H1 (cell line): ENCODE measurements around the gene BAX. TPM values are rescaled to one million over a fixed set of nuclear protein-coding genes. Genes with fewer than 3 reads are reported as not detected.

Experiments used
- CTCF ChIA-PET: fragments of 300-600 bp; sonication (Branson Sonifier 250); formaldehyde crosslinking; loops from one replicate; lab custom pipeline; 2021; ENCODE audit not compliant: partially characterized antibody; lab: Charles Lee
- POLR2A ChIA-PET: fragments of 300-600 bp; sonication (Branson Sonifier 250); formaldehyde crosslinking; loops from one replicate; lab custom pipeline; 2021; ENCODE audit warnings: inconsistent platforms; ENCODE audit not compliant: partially characterized antibody; lab: Charles Lee
- DNase-seq, 2 experiments: peaks; one replicate each; pipeline versions ENCODE4 v3.0.0 to v3.0.0-alpha.2; 2010 to 2022; ENCODE audit warnings: low spot score in 2 of 2, low read depth in 1 of 2, mixed read lengths in 1 of 2
- FAIRE-seq: peaks from 2 replicates; lab custom pipeline; 2011; peaks lifted over from hg19 to GRCh38; lab: Jason Lieb, UNC
- H2AFZ ChIP-seq: 2 replicates; pipeline ENCODE4 v1.8.1; 2012; ENCODE audit warnings: low read length, inconsistent platforms
- H2AK5ac ChIP-seq: 2 replicates; pipeline ENCODE4 v1.6.1; 2013; ENCODE audit warnings: low read depth, low read length
- H2BK120ac ChIP-seq: replicated peaks from 2 replicates; pipeline ENCODE3; 2013; ENCODE audit warnings: low read depth, low read length, inconsistent platforms
- H2BK12ac ChIP-seq: 2 replicates; pipeline ENCODE4 v1.6.1; 2013; ENCODE audit warnings: low read depth, low read length
- H2BK15ac ChIP-seq: 2 replicates; pipeline ENCODE4 v1.6.1; 2013; ENCODE audit warnings: low read length
- H2BK20ac ChIP-seq: 2 replicates; pipeline ENCODE4 v1.6.1; 2013; ENCODE audit warnings: low read length
- H2BK5ac ChIP-seq: 2 replicates; pipeline ENCODE4 v1.6.1; 2013; ENCODE audit warnings: low read depth, low read length
- H3K14ac ChIP-seq: 2 replicates; pipeline ENCODE4 v1.6.1; 2013; ENCODE audit warnings: inconsistent platforms; ENCODE audit not compliant: insufficient read length
- H3K18ac ChIP-seq: 2 replicates; pipeline ENCODE4 v1.6.1; 2013; ENCODE audit warnings: low read length; ENCODE audit errors: extremely low read depth
- H3K23ac ChIP-seq: 2 replicates; pipeline ENCODE4 v1.6.1; 2013; ENCODE audit warnings: inconsistent platforms; ENCODE audit not compliant: insufficient read length
- H3K23me2 ChIP-seq: 2 replicates; pipeline ENCODE4 v1.6.1; 2013; ENCODE audit warnings: low read depth, low read length
- H3K27ac ChIP-seq: 2 replicates; pipeline ENCODE4 v1.6.1; 2011; ENCODE audit warnings: low read depth, low read length, inconsistent platforms
- H3K27me3 ChIP-seq, 4 experiments: replicated peaks in 1 of 4; 1 replicate in 1 of 4; 2 replicates in 3 of 4; pipeline versions ENCODE4 v1.6.1 to v1.8.1; 2011 to 2013; ENCODE audit warnings: low read length in 3 of 4, mild to moderate bottlenecking in 3 of 4, inconsistent platforms in 2 of 4, mixed read lengths in 2 of 4, moderate library complexity in 1 of 4; ENCODE audit not compliant: control insufficient read depth in 3 of 4, insufficient read depth in 3 of 4; ENCODE audit errors: extremely low read depth in 1 of 4
- H3K36me3 ChIP-seq, 4 experiments: 2 replicates each; pipeline versions ENCODE4 v1.6.1 to v1.8.1; 2011 to 2013; ENCODE audit warnings: mild to moderate bottlenecking in 4 of 4, low read length in 3 of 4, moderate library complexity in 2 of 4, control low read depth in 1 of 4, inconsistent platforms in 1 of 4; ENCODE audit not compliant: insufficient read depth in 4 of 4, control insufficient read depth in 2 of 4
- H3K4ac ChIP-seq: replicated peaks from 2 replicates; pipeline ENCODE3; 2013; ENCODE audit warnings: low read length, low read depth, mixed read lengths, inconsistent platforms; ENCODE audit not compliant: insufficient read length
- H3K4me1 ChIP-seq, 4 experiments: replicated peaks in 1 of 4; 1 replicate in 1 of 4; 2 replicates in 3 of 4; pipeline versions ENCODE4 v1.6.1 to v1.8.1; 2011 to 2013; ENCODE audit warnings: low read length in 3 of 4, inconsistent platforms in 2 of 4, mixed read lengths in 1 of 4; ENCODE audit not compliant: insufficient read depth in 4 of 4, control insufficient read depth in 3 of 4
- H3K4me2 ChIP-seq, 2 experiments: 2 replicates each; pipeline versions ENCODE4 v1.6.1 to v1.8.1; 2011 to 2013; ENCODE audit warnings: low read depth in 2 of 2, low read length in 2 of 2, control low read depth in 1 of 2, inconsistent platforms in 1 of 2, mild to moderate bottlenecking in 1 of 2; ENCODE audit not compliant: insufficient read depth in 1 of 2
- H3K4me3 ChIP-seq, 4 experiments: fragments of 200-600, 300-600 bp in 1 of 4; sonication (generic), shearing (Covaris generic), sonication (Bioruptor Twin) in 1 of 4; 2 replicates each; pipeline versions ENCODE4 v1.5.1 to v1.8.1; 2011 to 2016; ENCODE audit warnings: low read length in 4 of 4, low read depth in 3 of 4, control low read depth in 2 of 4, inconsistent platforms in 2 of 4, mild to moderate bottlenecking in 2 of 4, mixed read lengths in 1 of 4, moderate library complexity in 1 of 4; ENCODE audit not compliant: insufficient read depth in 2 of 4; ENCODE audit errors: extremely low read depth in 1 of 4
- H3K56ac ChIP-seq: replicated peaks from 2 replicates; pipeline ENCODE3; 2013; ENCODE audit warnings: low read depth, mild to moderate bottlenecking, mixed read lengths, low read length, inconsistent platforms; ENCODE audit not compliant: insufficient read length
- H3K79me1 ChIP-seq: 2 replicates; pipeline ENCODE4 v1.6.1; 2013; ENCODE audit warnings: low read depth, low read length, control low read depth
- H3K79me2 ChIP-seq, 2 experiments: 2 replicates each; pipeline versions ENCODE4 v1.6.1 to v1.8.1; 2012 to 2013; ENCODE audit warnings: low read length in 2 of 2, mild to moderate bottlenecking in 2 of 2, inconsistent platforms in 1 of 2; ENCODE audit not compliant: insufficient read depth in 2 of 2, control insufficient read depth in 1 of 2
- H3K9ac ChIP-seq, 4 experiments: replicated peaks in 1 of 4; 1 replicate in 1 of 4; 2 replicates in 3 of 4; pipeline versions ENCODE4 v1.6.1 to v1.8.1; 2011 to 2013; ENCODE audit warnings: low read depth in 3 of 4, low read length in 3 of 4, control low read depth in 2 of 4, mild to moderate bottlenecking in 2 of 4, moderate library complexity in 2 of 4, inconsistent platforms in 1 of 4; ENCODE audit errors: extremely low read depth in 1 of 4
- H3K9me3 ChIP-seq, 2 experiments: 2 replicates each; pipeline versions ENCODE4 v1.6.1 to v1.8.1; 2012 to 2013; ENCODE audit warnings: mild to moderate bottlenecking in 2 of 2, moderate library complexity in 2 of 2, control low read depth in 1 of 2, inconsistent platforms in 1 of 2, low read depth in 1 of 2, low read length in 1 of 2, mixed read lengths in 1 of 2; ENCODE audit not compliant: insufficient read depth in 2 of 2
- H4K20me1 ChIP-seq, 2 experiments: replicated peaks in 1 of 2; 2 replicates each; pipeline versions ENCODE3 to v1.8.1; 2011 to 2013; ENCODE audit warnings: inconsistent platforms in 2 of 2, low read length in 2 of 2, mild to moderate bottlenecking in 1 of 2; ENCODE audit not compliant: insufficient read depth in 2 of 2, control insufficient read depth in 1 of 2
- H4K5ac ChIP-seq: 2 replicates; pipeline ENCODE4 v1.6.1; 2013; ENCODE audit warnings: low read length, low read depth, mixed read lengths, inconsistent platforms; ENCODE audit not compliant: insufficient read length
- H4K8ac ChIP-seq: 2 replicates; pipeline ENCODE4 v1.8.0; 2013; ENCODE audit warnings: mild to moderate bottlenecking, moderate library complexity, low read length, inconsistent platforms; ENCODE audit not compliant: insufficient read depth; ENCODE audit errors: extremely low read depth
- H4K91ac ChIP-seq: replicated peaks from 2 replicates; pipeline ENCODE3; 2013; ENCODE audit warnings: low read length, mixed read lengths, inconsistent platforms; ENCODE audit not compliant: insufficient read length
- CHD2 ChIP-seq: IDR thresholded peaks from 2 replicates; pipeline ENCODE4 v1.6.1; 2012; ENCODE audit warnings: low read length, improper control_type of control experiment
- KDM1A ChIP-seq: fragments of 200-600, 300-600 bp; sonication (generic); IDR thresholded peaks from 2 replicates; pipeline ENCODE4 v1.7.1; 2016; ENCODE audit warnings: mild to moderate bottlenecking, low read length, borderline replicate concordance
- KDM4A ChIP-seq: IDR thresholded peaks from one replicate; pipeline ENCODE4 v1.7.1; 2012; ENCODE audit warnings: low read depth, mild to moderate bottlenecking, moderate library complexity, low read length, inconsistent platforms; ENCODE audit not compliant: severe bottlenecking
- KDM5A ChIP-seq: fragments of 200-600 bp; IDR thresholded peaks from 2 replicates; pipeline ENCODE4 v1.7.1; 2012; ENCODE audit warnings: mild to moderate bottlenecking, low read length, inconsistent platforms, mixed read lengths
- MAX ChIP-seq: IDR thresholded peaks from 2 replicates; pipeline ENCODE4 v1.6.1; 2012; ENCODE audit warnings: inconsistent platforms
- RAD21 ChIP-seq, 2 experiments: IDR thresholded peaks in 1 of 2; conservative IDR thresholded peaks in 1 of 2; 2 replicates each; pipeline ENCODE4 v1.6.1; 2011; ENCODE audit warnings: low read depth in 2 of 2, low read length in 2 of 2, improper control_type of control experiment in 1 of 2, inconsistent platforms in 1 of 2, mild to moderate bottlenecking in 1 of 2, moderate library complexity in 1 of 2
- RFX5 ChIP-seq: IDR thresholded peaks from 2 replicates; pipeline ENCODE4 v1.6.1; 2011; ENCODE audit warnings: low read depth, low read length, improper control_type of control experiment, borderline replicate concordance
- YY1 ChIP-seq: IDR thresholded peaks from 2 replicates; pipeline ENCODE4 v1.6.1; 2011; ENCODE audit warnings: low read depth, mild to moderate bottlenecking, low read length
- WGBS, 2 experiments: shearing (Covaris generic) in 1 of 2; methylation state at CpG; one replicate each; pipeline versions ENCODE4 v1.1.6 to v1.1.7; 2013 to 2015; ENCODE audit warnings: low lambda C conversion rate in 2 of 2, mixed read lengths in 2 of 2, inconsistent platforms in 1 of 2, low coverage in 1 of 2, missing lambda C conversion rate in 1 of 2; ENCODE audit not compliant: insufficient replicate concordance in 2 of 2, insufficient coverage in 1 of 2, insufficient read length in 1 of 2; ENCODE audit errors: extremely low coverage in 1 of 2, missing lambda C conversion rate in 1 of 2; 5-methylcytosine and 5-hydroxymethylcytosine counted together
- polyA plus RNA-seq, 7 experiments: library from polyadenylated mRNA; depleted of rRNA in 3 of 7; stranded (reverse) in 5 of 7; unstranded in 2 of 7; fragments of >200 nt in 5 of 7; fragments of 200-250 nt in 2 of 7; gene quantifications; 1 replicate in 5 of 7; 2 replicates in 1 of 7; 4 replicates in 1 of 7; pipeline versions ENCODE4 v1.2.1 to v1.2.3, GENCODE V29; 2011 to 2013; ENCODE audit warnings: missing spikeins in 2 of 7, mixed read lengths in 2 of 7
- total RNA-seq: library from RNA; stranded (reverse); fragmentation: NEBNext Ultra II Directional; extraction: Animal tissue kit (Norgen Biotek cat#: 25700); gene quantifications from 2 replicates; pipeline ENCODE4 v1.2.1, GENCODE V29; 2021

Gene BAX
- total and polyA plus RNA-seq, 2 of the 8 experiments (the other 6 are each of a cell fraction or from before 2014, with no cell fraction given), result 257 to 346 TPM

GRCh38 chr19:48945415-48945814, 9.3 kb upstream of the BAX start:
- no peak overlapping the region for H2BK20ac ChIP-seq
- H2AK5ac ChIP-seq, result no peak overlapping the region
- H4K20me1 ChIP-seq, result peaks cover 0 to 2% of the 10 kb centered on the region in 2 experiments
- FAIRE-seq, result no peak
- H4K5ac ChIP-seq, result no peak overlapping the region
- H3K4me1 ChIP-seq, result 0 out of 7 replicates have a peak, but pooled peaks cover 0 to 2% (median 0%) of the 10 kb centered on the region in 4 experiments
- no peak for TF ChIP-seq RFX5
- TF ChIP-seq KDM5A, result no peak
- TF ChIP-seq YY1, result no peak
- TF ChIP-seq MAX, result no peak
- TF ChIP-seq RAD21 (IDR thresholded peaks at IDR 0.05 in 1 of 2, conservative IDR thresholded peaks at IDR 0.05 in 1 of 2; ENCODE audit: low read depth in 2 of 2, low read length in 2 of 2), result no peak
- TF ChIP-seq CHD2, result no peak
- no peak for TF ChIP-seq KDM4A
- TF ChIP-seq KDM1A, result no peak
- CTCF ChIA-PET, result interaction anchor here (0.6 kb wide), 1 partner anchor 10 kb away, joined by 3 read pairs; no protein-coding TSS in a partner anchor
- no peak overlapping the region for H2BK12ac ChIP-seq
- DNase-seq, result no peak
- H2BK15ac ChIP-seq, result no peak overlapping the region
- H3K56ac ChIP-seq, result no peak overlapping the region
- no peak overlapping the region for H3K4me2 ChIP-seq
- H4K8ac ChIP-seq, result no peak overlapping the region
- H2BK5ac ChIP-seq, result no peak overlapping the region
- H3K23me2 ChIP-seq, result no peaks in the 10 kb centered on the region
- H3K9ac ChIP-seq, result no peak overlapping the region
- no peak overlapping the region for H3K18ac ChIP-seq
- no peaks in the 10 kb centered on the region for H3K27me3 ChIP-seq
- WGBS, 2 experiments, result 93% methylated on average over 5 of the region's 5 CpGs; no CpG with 5 or more reads in 1 of the 2 experiments
- no peak overlapping the region for H3K14ac ChIP-seq
- H2AFZ ChIP-seq, result no peak overlapping the region
- H3K79me2 ChIP-seq, result no peaks in the 10 kb centered on the region
- H3K23ac ChIP-seq, result no peak overlapping the region
- H3K9me3 ChIP-seq, result no peaks in the 10 kb centered on the region
- no peak overlapping the region for H2BK120ac ChIP-seq
- H3K27ac ChIP-seq, result no peak overlapping the region
- no peak overlapping the region for H3K4me3 ChIP-seq
- no peaks in the 10 kb centered on the region for H3K79me1 ChIP-seq
- H4K91ac ChIP-seq, result no peak overlapping the region
- no peaks in the 10 kb centered on the region for H3K36me3 ChIP-seq
- POLR2A ChIA-PET, result interaction anchor here (0.6 to 2.3 kb wide), 6 partner anchors 17 to 36 kb away, joined by 3 to 6 read pairs (median 5); partner anchors contain the start of gene FTL
- no peak overlapping the region for H3K4ac ChIP-seq
